GDM1 (cell line): ENCODE results near the gene SEPTIN2.
"Not testable (repeated sequence)": the region's sequence is repeated elsewhere in the genome, so short reads cannot be mapped to it uniquely, and the experiment has no call there.

Experiments
- DNase-seq: peaks from one replicate; lab custom pipeline; 2025; lab: John Stamatoyannopoulos, UW

Gene SEPTIN2

GRCh38 chr2:241286348-241287090 is 29.2 kb upstream of the SEPTIN2 start:
- no peak for DNase-seq

- no peak for DNase-seq
Measured at GRCh38 chr2:241288324-241288888, 27.3 kb upstream of the SEPTIN2 start.

- no peak for DNase-seq
Measured at GRCh38 chr2:241289053-241289452, 26.7 kb upstream of the SEPTIN2 start.

GRCh38 chr2:241289597-241289996 is 26.1 kb upstream of the SEPTIN2 start:
- no peak for DNase-seq

- DNase-seq, result no peak
Measured at GRCh38 chr2:241291153-241291552, 24.6 kb upstream of the SEPTIN2 start.

GRCh38 chr2:241291977-241292376 is 23.7 kb upstream of the SEPTIN2 start:
- no peak for DNase-seq

- DNase-seq, result not testable (repeated sequence)
Measured at GRCh38 chr2:241293378-241293797, 22.3 kb upstream of the SEPTIN2 start.

GRCh38 chr2:241295326-241296095 is 20.2 kb upstream of the SEPTIN2 start:
- no peak for DNase-seq

GRCh38 chr2:241296767-241297166 is 19.0 kb upstream of the SEPTIN2 start:
- no peak for DNase-seq

- no peak for DNase-seq
Measured at GRCh38 chr2:241298673-241299072, 17.1 kb upstream of the SEPTIN2 start.

GRCh38 chr2:241300000-241300399 is 15.7 kb upstream of the SEPTIN2 start:
- DNase-seq, result no peak

GRCh38 chr2:241302083-241302482 is 13.6 kb upstream of the SEPTIN2 start:
- DNase-seq, result no peak

- DNase-seq, result no peak
Measured at GRCh38 chr2:241302759-241303651, 12.7 kb upstream of the SEPTIN2 start.

GRCh38 chr2:241304039-241304670 is 11.6 kb upstream of the SEPTIN2 start:
- DNase-seq, result no peak

- no peak for DNase-seq
Measured at GRCh38 chr2:241307055-241307454, 8.7 kb upstream of the SEPTIN2 start.

- no peak for DNase-seq
Measured at GRCh38 chr2:241308267-241308666, 7.5 kb upstream of the SEPTIN2 start.

GRCh38 chr2:241308832-241309500 is 6.8 kb upstream of the SEPTIN2 start:
- no peak for DNase-seq

GRCh38 chr2:241309684-241310117 is 6.0 kb upstream of the SEPTIN2 start:
- DNase-seq, result peak; percentile 37

- no peak for DNase-seq
Measured at GRCh38 chr2:241310917-241311566, 4.7 kb upstream of the SEPTIN2 start.

GRCh38 chr2:241312082-241312481 is 3.6 kb upstream of the SEPTIN2 start:
- DNase-seq, result no peak
